Measurements from ENCODE around the gene ASNS. TPM values are rescaled to one million over a fixed set of nuclear protein-coding genes. Genes with fewer than 3 reads are reported as not detected.
A peak's percentile ranks its signal among the peaks of the same experiment; 100 is the strongest.

The ASNS gene
- total RNA-seq, 1 experiment from 2014 or later: 173 TPM

- intact Hi-C loops (cut with micrococcal nuclease; ENCODE audit: unreplicated experiment): loop anchor here (5.0 kb wide), 1 partner anchor 99 kb away; no protein-coding TSS in a partner anchor
- Histone ChIP-seq H3K27ac (no peak overlapping the region), H3K27me3 (ENCODE audit: insufficient read depth, low read depth) (no peaks in the 10 kb centered on the region), H3K9me3 (ENCODE audit: insufficient read depth, low read depth) (no peaks in the 10 kb centered on the region), H3K4me1 (replicated peaks; ENCODE audit: insufficient read depth) (peaks cover 18% of the 10 kb centered on the region), H3K4me3 (no peak overlapping the region), H3K9me2 (ENCODE audit: insufficient read depth) (no peaks in the 10 kb centered on the region), H4K20me1 (ENCODE audit: insufficient read depth) (peaks cover 14% of the 10 kb centered on the region), H3K79me2 (ENCODE audit: low read depth) (peaks cover 12% of the 10 kb centered on the region), H3F3A (ENCODE audit: insufficient read depth, low read depth) (no peaks in the 10 kb centered on the region), H3K36me3 (ENCODE audit: low read depth) (peaks cover 14% of the 10 kb centered on the region), H3K4me2 (no peak overlapping the region), H2AFZ (no peak overlapping the region)
- BruUV-seq (replicated peaks): no TSS peak
- CTCF ChIA-PET: no interaction called here
- no peak for DNase-seq
- POLR2A ChIA-PET (ENCODE audit: unreplicated experiment): no interaction called here
- no peak for TF ChIP-seq CTCF (conservative IDR thresholded peaks at IDR 0.05)
- TF ChIP-seq EZH2 (IDR thresholded peaks at IDR 0.05; ENCODE audit: low read depth): no peak
Measured at GRCh38 chr7:97873606-97874005, 1.4 kb upstream of the ASNS start.

GRCh38 chr7:97871659-97872024, 566 bp downstream of the ASNS start:
- Histone ChIP-seq H3K9me3 (ENCODE audit: insufficient read depth, low read depth) (no peaks in the 10 kb centered on the region), H3K36me3 (ENCODE audit: low read depth) (peaks cover 25% of the 10 kb centered on the region), H3K4me1 (replicated peaks; ENCODE audit: insufficient read depth) (peaks cover 18% of the 10 kb centered on the region), H3K4me3 (peak overlapping the region; percentile 85), H4K20me1 (ENCODE audit: insufficient read depth) (peaks cover 18% of the 10 kb centered on the region), H2AFZ (peak overlapping the region; percentile 83), H3F3A (ENCODE audit: insufficient read depth, low read depth) (no peaks in the 10 kb centered on the region), H3K4me2 (peak overlapping the region; percentile 91), H3K27me3 (ENCODE audit: insufficient read depth, low read depth) (no peaks in the 10 kb centered on the region), H3K79me2 (ENCODE audit: low read depth) (peaks cover 12% of the 10 kb centered on the region), H3K9me2 (ENCODE audit: insufficient read depth) (no peaks in the 10 kb centered on the region), H3K27ac (peak overlapping the region; percentile 79; the same call in 1 of the 2 replicates)
- ChIA-PET CTCF (no interaction called here), POLR2A (ENCODE audit: unreplicated experiment) (interaction anchor here (0.6 to 1.2 kb wide), 2 partner anchors 154 to 754 kb away, joined by 4 to 10 read pairs; no protein-coding TSS in a partner anchor)
- intact Hi-C loops (cut with micrococcal nuclease; ENCODE audit: unreplicated experiment): loop anchor here (1.0 to 5.0 kb wide), 3 partner anchors 101 to 754 kb away; partner anchors contain the start of gene SDHAF3
- no peak for DNase-seq
- BruUV-seq (replicated peaks): no TSS peak
- TF ChIP-seq EZH2 (IDR thresholded peaks at IDR 0.05; ENCODE audit: low read depth) (no peak), CTCF (conservative IDR thresholded peaks at IDR 0.05) (no peak)

GRCh38 chr7:97868788-97869187, 3.4 kb downstream of the ASNS start:
- CTCF ChIA-PET: interaction anchor here (0.6 kb wide), 1 partner anchor 319 kb away, joined by 3 read pairs; no protein-coding TSS in a partner anchor
- no TSS peak for BruUV-seq (replicated peaks)

More at GRCh38 chr7:97868788-97869187, 3.4 kb downstream of the ASNS start:
- POLR2A ChIA-PET (ENCODE audit: unreplicated experiment): no interaction called here
- no peak overlapping the region for H3K4me3 ChIP-seq
- H3K4me2 ChIP-seq: no peak overlapping the region
- no peaks in the 10 kb centered on the region for H3K9me2 ChIP-seq (ENCODE audit: insufficient read depth)
- TF ChIP-seq CTCF (conservative IDR thresholded peaks at IDR 0.05) (no peak), EZH2 (IDR thresholded peaks at IDR 0.05; ENCODE audit: low read depth) (no peak)
- H3K79me2 ChIP-seq (ENCODE audit: low read depth): peaks cover 12% of the 10 kb centered on the region
- intact Hi-C loops (cut with micrococcal nuclease; ENCODE audit: unreplicated experiment): no loop called here
- H3K9me3 ChIP-seq (ENCODE audit: insufficient read depth, low read depth): no peaks in the 10 kb centered on the region
- no peaks in the 10 kb centered on the region for H3K27me3 ChIP-seq (ENCODE audit: insufficient read depth, low read depth)
- H3F3A ChIP-seq (ENCODE audit: insufficient read depth, low read depth): no peaks in the 10 kb centered on the region
- no peak for DNase-seq
- peaks cover 25% of the 10 kb centered on the region for H4K20me1 ChIP-seq (ENCODE audit: insufficient read depth)
- H2AFZ ChIP-seq: no peak overlapping the region
- peaks cover 25% of the 10 kb centered on the region for H3K36me3 ChIP-seq (ENCODE audit: low read depth)
- H3K27ac ChIP-seq: no peak overlapping the region
- peaks cover 18% of the 10 kb centered on the region for H3K4me1 ChIP-seq (replicated peaks; ENCODE audit: insufficient read depth)

Data from PC-9 (cell line).